Sigmoid colon (tissue), 7 donors: ENCODE measurements around the gene CRYGN. TPM values are rescaled to one million over a fixed set of nuclear protein-coding genes. Genes with fewer than 3 reads are reported as not detected.

Source experiments
- DNase-seq: peaks from one replicate; pipeline ENCODE4 v3.0.0-alpha.2; 2019
- H3K27ac ChIP-seq, 4 donors: fragments of 200-600 bp; sonication (generic); one replicate each; pipeline ENCODE4 v1.5.1; 2016 to 2019; ENCODE audit warnings: mild to moderate bottlenecking in 1 of 4
- H3K27me3 ChIP-seq, 3 donors: fragments of 200-600 bp; sonication (generic); one replicate each; pipeline ENCODE4 v1.5.1; 2019; ENCODE audit warnings: mild to moderate bottlenecking in 1 of 3
- H3K36me3 ChIP-seq, 4 donors: fragments of 200-600 bp; sonication (generic); one replicate each; pipeline ENCODE4 v1.5.1; 2016 to 2019
- H3K4me1 ChIP-seq, 4 donors: fragments of 200-600 bp; sonication (generic); one replicate each; pipeline ENCODE4 v1.5.1; 2017 to 2019
- H3K4me3 ChIP-seq, 4 donors: fragments of 200-600 bp; sonication (generic); one replicate each; pipeline ENCODE4 v1.5.1; 2017 to 2019; ENCODE audit warnings: mild to moderate bottlenecking in 2 of 4, moderate library complexity in 1 of 4
- H3K9me3 ChIP-seq, 4 donors: fragments of 200-600 bp in 3 of 4; sonication (generic) in 3 of 4; one replicate each; pipeline versions ENCODE4 v1.5.1 to v1.6.1; 2013 to 2019
- EP300 ChIP-seq, 4 donors: sonication (generic); formaldehyde crosslinking; IDR thresholded peaks; one replicate each; pipeline ENCODE4 v1.6.1; 2017; ENCODE audit warnings: antibody characterized with exemption in 4 of 4
- POLR2A ChIP-seq, 2 donors: fragments of 450-650 bp; IDR thresholded peaks; one replicate each; pipeline ENCODE4 v1.6.1; 2016; ENCODE audit warnings: antibody characterized with exemption in 2 of 2, mild to moderate bottlenecking in 2 of 2, moderate library complexity in 2 of 2
- POLR2AphosphoS5 ChIP-seq, 4 donors: sonication (generic); formaldehyde crosslinking; IDR thresholded peaks; one replicate each; pipeline ENCODE4 v1.6.1; 2017; ENCODE audit warnings: antibody characterized with exemption in 4 of 4
- WGBS, 2 donors: extraction: QIAGEN DNeasy Blood & Tissue Kit; methylation state at CpG; one replicate each; pipeline ENCODE4 v1.1.7; 2013; 5-methylcytosine and 5-hydroxymethylcytosine counted together
- intact Hi-C: fragments of 100-400 bp; cut with DNase I; formaldehyde crosslinking; loops from one replicate; pipeline ENCODE4 v1.15.1; 2023
- polyA plus RNA-seq, 3 donors: library from polyadenylated mRNA; stranded (reverse); fragments of 200-250 nt; gene quantifications; one replicate each; pipeline ENCODE4 v1.2.3, GENCODE V29; 2013
- total RNA-seq, 4 donors: library from RNA; depleted of rRNA; stranded (reverse); fragments of >200 nt; gene quantifications; one replicate each; pipeline ENCODE4 v1.1.0, GENCODE V29; 2016
- TF ChIP-seq, protein P1 (sequence below), 4 experiments: fragments of 450-650 bp in 3 of 4; fragments of 200-600 bp in 1 of 4; IDR thresholded peaks; one replicate each; pipeline ENCODE4 v1.5.1; 2016 to 2019; ENCODE audit warnings: antibody characterized with exemption in 4 of 4, mild to moderate bottlenecking in 3 of 4, moderate library complexity in 2 of 4
- donor health status: healthy with polysubstance abuse.
- donor health status: Bipolar disorder and iron deficiency.
- donor health status: healthy.

Gene CRYGN
- total and polyA plus RNA-seq, 7 donors: 0.17 to 1.8 (median 0.99) TPM; not detected in 3

DNA sequence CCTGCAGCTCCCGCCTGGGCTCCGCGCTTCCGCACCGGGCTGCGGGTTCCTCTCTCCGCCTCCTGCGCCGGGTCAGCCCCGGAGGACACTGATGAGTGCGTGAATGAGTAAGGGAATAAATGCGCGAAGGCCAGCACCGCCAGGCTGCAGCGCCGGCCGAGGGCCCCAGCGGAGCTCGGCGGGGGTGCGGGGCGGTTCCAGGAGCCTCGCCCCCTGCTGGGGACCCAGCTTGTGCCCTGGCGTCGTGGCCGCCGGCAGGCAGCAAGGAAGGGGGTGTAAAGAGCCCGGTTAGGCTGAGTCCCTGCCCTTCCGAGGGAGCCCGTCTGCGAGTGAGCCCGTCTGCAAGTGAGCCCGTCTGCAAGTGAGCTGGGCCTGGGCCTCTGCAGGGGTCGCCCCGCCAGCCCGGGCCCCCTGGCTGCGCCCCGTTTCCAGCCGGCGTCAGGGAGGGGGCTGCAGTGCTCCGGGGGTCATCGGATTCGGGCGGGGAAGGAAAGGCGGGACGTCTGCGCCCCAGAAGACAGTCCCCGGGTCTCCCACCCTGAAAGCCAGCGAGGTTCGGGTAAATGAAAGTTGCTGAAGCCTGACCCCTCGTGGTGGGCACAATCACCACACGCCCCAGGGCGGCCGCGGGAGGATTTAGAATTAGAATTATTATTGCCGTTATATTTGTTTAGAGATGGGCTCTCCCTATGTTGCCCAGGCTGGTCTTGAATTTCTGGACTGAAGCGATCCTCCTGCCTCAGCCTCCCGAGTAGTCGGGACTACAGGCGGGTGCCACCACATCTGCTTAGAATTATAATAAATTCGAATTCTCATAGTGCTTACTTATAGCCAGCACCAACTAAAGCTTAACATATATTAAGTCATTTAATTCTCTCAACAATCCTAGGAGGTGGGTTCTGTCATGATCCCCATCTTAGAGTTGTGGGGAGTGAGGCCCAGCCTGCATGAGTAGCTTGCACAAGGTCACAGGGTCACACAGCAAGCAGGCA is 8.6 kb upstream of the CRYGN start:
- DNase-seq: peak; percentile 88
- WGBS, 2 donors: 4 to 6% methylated on average over 61 of the region's 61 CpGs
- intact Hi-C loops: loop anchor here (1.0 to 5.0 kb wide), 4 partner anchors 36 to 201 kb away; partner anchors contain the start of genes SMARCD3 and WDR86
- Histone ChIP-seq H3K36me3 (no peaks in the 10 kb centered on the region), H3K9me3 (no peaks in the 10 kb centered on the region), H3K27ac (peak overlapping the region; percentile 62 to 83 (median 75)), H3K27me3 (no peaks in the 10 kb centered on the region), H3K4me1 (peaks cover 0 to 8% (median 4%) of the 10 kb centered on the region in 4 donors), H3K4me3 (peak overlapping the region; percentile 41 to 57 (median 54))
- TF ChIP-seq, protein P1, sequence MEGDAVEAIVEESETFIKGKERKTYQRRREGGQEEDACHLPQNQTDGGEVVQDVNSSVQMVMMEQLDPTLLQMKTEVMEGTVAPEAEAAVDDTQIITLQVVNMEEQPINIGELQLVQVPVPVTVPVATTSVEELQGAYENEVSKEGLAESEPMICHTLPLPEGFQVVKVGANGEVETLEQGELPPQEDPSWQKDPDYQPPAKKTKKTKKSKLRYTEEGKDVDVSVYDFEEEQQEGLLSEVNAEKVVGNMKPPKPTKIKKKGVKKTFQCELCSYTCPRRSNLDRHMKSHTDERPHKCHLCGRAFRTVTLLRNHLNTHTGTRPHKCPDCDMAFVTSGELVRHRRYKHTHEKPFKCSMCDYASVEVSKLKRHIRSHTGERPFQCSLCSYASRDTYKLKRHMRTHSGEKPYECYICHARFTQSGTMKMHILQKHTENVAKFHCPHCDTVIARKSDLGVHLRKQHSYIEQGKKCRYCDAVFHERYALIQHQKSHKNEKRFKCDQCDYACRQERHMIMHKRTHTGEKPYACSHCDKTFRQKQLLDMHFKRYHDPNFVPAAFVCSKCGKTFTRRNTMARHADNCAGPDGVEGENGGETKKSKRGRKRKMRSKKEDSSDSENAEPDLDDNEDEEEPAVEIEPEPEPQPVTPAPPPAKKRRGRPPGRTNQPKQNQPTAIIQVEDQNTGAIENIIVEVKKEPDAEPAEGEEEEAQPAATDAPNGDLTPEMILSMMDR (IDR thresholded peaks at IDR 0.05): peak; percentile 71 to 83 (median 77)
- TF ChIP-seq EP300 (IDR thresholded peaks at IDR 0.05) (no peak), POLR2A (IDR thresholded peaks at IDR 0.05) (no peak), POLR2AphosphoS5 (IDR thresholded peaks at IDR 0.05) (peak in 1 of 4 donors; percentile 46)

DNA sequence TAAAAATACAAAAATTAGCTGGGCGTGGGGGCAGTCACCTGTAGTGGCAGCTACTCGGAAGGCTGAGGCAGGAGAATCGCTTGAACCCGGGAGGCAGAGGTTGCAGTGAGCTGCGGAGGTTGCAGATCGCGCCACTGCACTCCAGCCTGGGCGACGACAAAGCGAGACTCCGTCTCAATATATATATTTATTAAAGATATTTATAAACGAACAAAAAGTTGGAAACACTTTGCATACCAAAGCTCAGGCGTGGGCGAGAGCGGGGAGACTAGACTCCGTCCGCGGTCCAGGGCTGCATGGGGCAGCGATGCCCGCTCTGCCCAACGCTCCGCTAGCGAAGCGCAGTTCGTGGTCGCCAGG is 7.9 kb upstream of the CRYGN start:
- DNase-seq: no peak
- H3K27me3 ChIP-seq: no peaks in the 10 kb centered on the region
- H3K9me3 ChIP-seq: no peaks in the 10 kb centered on the region
- H3K4me3 ChIP-seq: peak overlapping the region; percentile 41 to 57 (median 54)
- TF ChIP-seq, protein P1 (IDR thresholded peaks at IDR 0.05): no peak
- no peak for TF ChIP-seq POLR2AphosphoS5 (IDR thresholded peaks at IDR 0.05)
- no peak for TF ChIP-seq EP300 (IDR thresholded peaks at IDR 0.05)
- TF ChIP-seq POLR2A (IDR thresholded peaks at IDR 0.05): no peak
- 57 to 68% methylated on average over 26 of the region's 26 CpGs for whole genome bisulfite sequencing, 2 donors
- intact Hi-C loops: loop anchor here (1.0 to 5.0 kb wide), 4 partner anchors 36 to 201 kb away; partner anchors contain the start of genes SMARCD3 and WDR86
- peaks cover 0 to 8% (median 4%) of the 10 kb centered on the region in 4 donors for H3K4me1 ChIP-seq
- peak overlapping the region; percentile 62 to 83 (median 75) for H3K27ac ChIP-seq
- no peaks in the 10 kb centered on the region for H3K36me3 ChIP-seq

DNA sequence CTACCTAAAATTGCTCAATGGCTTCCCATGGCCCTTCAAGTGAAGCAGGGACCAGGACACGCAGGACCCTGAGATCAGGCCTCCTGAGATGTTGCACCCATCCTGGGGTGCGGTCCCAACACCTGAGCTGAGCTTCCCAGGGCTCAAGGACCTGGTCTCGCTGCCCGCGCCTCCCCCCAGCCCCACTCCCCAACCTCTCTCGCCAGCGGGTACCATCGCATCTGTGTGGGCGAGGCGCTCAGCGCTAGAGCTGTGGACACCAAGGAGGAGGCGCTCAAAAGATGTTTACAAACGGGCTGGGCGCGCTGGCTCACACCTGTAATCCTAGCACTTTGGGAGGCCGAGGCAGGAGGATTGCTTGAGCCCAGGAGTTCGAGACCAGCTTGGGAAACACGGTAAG is 7.4 kb upstream of the CRYGN start:
- TF ChIP-seq EP300 (IDR thresholded peaks at IDR 0.05) (no peak), POLR2AphosphoS5 (IDR thresholded peaks at IDR 0.05) (no peak), POLR2A (IDR thresholded peaks at IDR 0.05) (no peak)
- TF ChIP-seq, protein P1 (IDR thresholded peaks at IDR 0.05): no peak
- intact Hi-C loops: loop anchor here (5.0 kb wide), 2 partner anchors 35 to 200 kb away; partner anchors contain the start of genes SMARCD3 and WDR86
- H3K4me1 ChIP-seq: peaks cover 0 to 8% (median 4%) of the 10 kb centered on the region in 4 donors
- 87 to 96% methylated on average over 18 of the region's 18 CpGs for WGBS, 2 donors
- peak; percentile 66 for DNase-seq
- H3K36me3 ChIP-seq: no peaks in the 10 kb centered on the region
- no peaks in the 10 kb centered on the region for H3K9me3 ChIP-seq
- no peaks in the 10 kb centered on the region for H3K27me3 ChIP-seq
- no peak overlapping the region for H3K27ac ChIP-seq
- H3K4me3 ChIP-seq: no peak overlapping the region

DNA sequence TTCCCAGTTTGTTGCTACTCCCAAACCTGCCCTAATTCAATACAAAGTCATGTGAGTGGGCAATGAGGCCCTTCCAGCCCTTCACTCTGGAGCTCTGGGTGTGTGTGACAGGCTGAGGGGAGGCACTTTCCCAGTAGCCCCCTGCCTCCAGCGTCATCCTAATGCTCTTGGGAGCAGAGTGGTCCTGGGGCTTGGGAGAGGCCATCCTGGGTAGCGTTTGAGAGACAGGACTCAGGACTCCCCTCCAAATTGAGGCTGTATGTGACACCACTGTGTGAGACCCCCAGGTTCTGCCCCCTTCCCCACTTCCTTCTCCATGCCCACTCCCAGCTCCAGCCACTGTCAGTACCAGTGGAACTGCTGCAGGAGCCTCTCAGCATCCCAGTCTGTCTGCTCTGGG is 6.5 kb upstream of the CRYGN start:
- H3K27me3 ChIP-seq: no peaks in the 10 kb centered on the region
- peak; percentile 54 for DNase-seq
- intact Hi-C loops: loop anchor here (5.0 kb wide), 2 partner anchors 34 to 199 kb away; partner anchors contain the start of genes SMARCD3 and WDR86
- no peaks in the 10 kb centered on the region for H3K9me3 ChIP-seq
- H3K4me1 ChIP-seq: peaks cover 0 to 11% (median 4%) of the 10 kb centered on the region in 4 donors
- TF ChIP-seq EP300 (IDR thresholded peaks at IDR 0.05) (no peak), POLR2A (IDR thresholded peaks at IDR 0.05) (no peak), POLR2AphosphoS5 (IDR thresholded peaks at IDR 0.05) (no peak)
- TF ChIP-seq, protein P1 (IDR thresholded peaks at IDR 0.05): no peak
- no peak overlapping the region for H3K4me3 ChIP-seq
- H3K27ac ChIP-seq: no peak overlapping the region
- H3K36me3 ChIP-seq: no peaks in the 10 kb centered on the region
- 93 to 94% methylated on average over 2 of the region's 2 CpGs for WGBS, 2 donors
